Mucosa of stomach (tissue), 1 donor: ENCODE data around the gene LILRA5.
"Not testable (repeated sequence)": the region's sequence is repeated elsewhere in the genome, so short reads cannot be mapped to it uniquely, and the experiment has no call there.

Experiments used
- H3K27me3 ChIP-seq: one replicate; pipeline ENCODE4 v1.7.0; 2013; ENCODE audit warnings: mild to moderate bottlenecking, low read length; ENCODE audit not compliant: control insufficient read depth, insufficient read depth
- H3K36me3 ChIP-seq: one replicate; pipeline ENCODE4 v1.7.0; 2013; ENCODE audit warnings: low read length; ENCODE audit not compliant: control insufficient read depth, insufficient read depth
- H3K4me1 ChIP-seq: one replicate; pipeline ENCODE4 v1.7.0; 2013; ENCODE audit warnings: mild to moderate bottlenecking, low read length; ENCODE audit not compliant: control insufficient read depth, insufficient read depth
- H3K4me3 ChIP-seq: one replicate; pipeline ENCODE4 v1.7.0; 2013; ENCODE audit warnings: low read length
- H3K9ac ChIP-seq: one replicate; pipeline ENCODE4 v1.7.0; 2013; ENCODE audit warnings: mild to moderate bottlenecking, low read length, moderate library complexity
- H3K9me3 ChIP-seq: one replicate; pipeline ENCODE4 v1.7.0; 2013; ENCODE audit warnings: mild to moderate bottlenecking, low read length, moderate library complexity; ENCODE audit not compliant: control insufficient read depth
- donor health status: Pancreatic carcinoma.

LILRA5 gene

DNA sequence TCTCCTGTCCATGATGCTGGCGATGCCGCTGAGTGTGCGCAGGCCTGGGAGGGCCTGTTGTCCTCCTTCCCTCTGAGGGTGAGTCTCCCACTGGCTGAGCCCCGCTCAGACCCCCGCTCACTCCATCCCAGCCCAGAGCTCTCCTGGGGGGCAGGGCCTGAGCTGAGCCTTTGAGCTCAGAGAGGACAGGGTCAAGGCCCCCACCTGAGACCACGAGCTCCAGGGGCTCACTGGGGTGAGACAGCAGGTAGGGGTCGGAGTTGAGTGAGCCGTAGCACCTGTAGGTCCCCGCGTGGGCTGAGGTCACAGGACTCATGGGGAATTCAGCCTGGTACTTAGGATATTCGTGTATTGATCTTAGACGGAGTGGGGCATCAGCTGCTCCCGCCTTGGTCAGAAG is 34.9 kb downstream of the LILRA5 start:
- H3K9ac ChIP-seq, H3K4me1 ChIP-seq, H3K9me3 ChIP-seq, H3K4me3 ChIP-seq, H3K27me3 ChIP-seq, H3K36me3 ChIP-seq: not testable (repeated sequence)

DNA sequence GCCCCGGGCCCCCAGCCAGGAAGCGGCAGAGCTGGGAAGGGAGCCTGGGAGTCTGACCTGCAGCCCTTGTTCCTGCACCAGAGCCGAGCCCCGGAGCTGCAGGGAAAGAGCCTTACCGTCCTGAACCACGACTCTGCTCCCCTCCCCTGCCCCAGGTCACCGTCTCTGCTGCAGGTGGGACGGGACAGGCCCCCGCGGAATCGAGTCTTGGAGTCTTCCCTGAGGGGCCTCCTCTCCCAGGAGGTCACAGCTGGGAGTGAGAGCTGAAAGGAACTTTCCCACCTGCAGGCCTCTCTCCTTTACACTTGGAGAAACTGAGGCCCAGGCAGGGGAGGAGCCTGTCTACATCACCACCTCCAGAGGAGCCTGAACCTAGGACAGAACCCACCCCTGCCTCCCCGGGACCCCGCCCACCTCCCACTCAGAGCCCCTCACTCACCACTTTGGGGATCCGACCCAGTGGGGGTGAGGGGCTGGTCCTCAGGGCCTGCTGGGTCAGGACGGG is 35.8 kb downstream of the LILRA5 start:
- not testable (repeated sequence) for H3K4me1 ChIP-seq, H3K27me3 ChIP-seq

DNA sequence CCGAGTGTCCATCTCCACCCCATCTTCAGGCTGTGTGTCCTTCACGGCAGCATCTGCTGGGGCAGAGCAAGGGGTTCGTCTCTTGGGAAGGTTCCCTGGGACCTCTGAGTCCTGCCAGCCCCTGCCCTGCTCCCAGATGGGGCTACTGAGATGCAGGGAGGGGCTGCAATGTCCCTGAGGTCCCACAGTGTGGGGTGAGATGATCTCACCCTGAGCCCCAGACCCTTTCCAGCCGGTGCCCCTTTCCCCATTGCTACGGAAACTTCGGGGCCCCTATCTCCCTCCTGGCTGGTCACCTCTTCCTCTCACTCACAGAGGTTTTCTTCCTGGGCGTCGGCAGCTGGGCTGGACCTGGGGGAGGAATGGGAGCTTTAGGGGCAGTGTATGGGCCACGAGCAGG is 37.0 kb downstream of the LILRA5 start:
- Histone ChIP-seq H3K4me3 (no peak overlapping the region), H3K9ac (no peak overlapping the region), H3K27me3 (no peaks in the 10 kb centered on the region), H3K9me3 (no peaks in the 10 kb centered on the region), H3K4me1 (no peaks in the 10 kb centered on the region), H3K36me3 (no peaks in the 10 kb centered on the region)

More for the DNA sequence above, 35.8 kb downstream of the LILRA5 start:
- H3K9ac ChIP-seq, H3K36me3 ChIP-seq, H3K9me3 ChIP-seq, H3K4me3 ChIP-seq: not testable (repeated sequence)

DNA sequence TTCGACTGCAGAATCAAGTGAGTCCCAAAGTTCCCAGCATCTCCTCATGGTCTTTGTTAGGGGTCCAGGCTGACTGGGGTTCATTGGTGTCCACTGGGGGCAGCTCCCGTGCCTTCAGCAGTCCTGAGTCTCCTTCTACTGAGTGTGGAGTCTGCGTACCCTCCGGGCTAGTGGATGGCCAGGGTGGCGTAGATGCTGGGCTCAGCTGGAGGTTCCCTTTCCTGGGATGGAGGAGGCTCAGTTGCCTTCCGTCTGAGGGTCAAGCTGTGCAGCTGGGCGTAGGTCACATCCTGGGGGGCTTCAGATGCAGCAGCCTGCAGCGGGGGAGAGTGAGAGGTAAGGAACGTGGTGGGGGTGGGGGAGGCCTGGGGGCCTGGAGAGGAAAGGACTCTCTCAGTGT is 38.5 kb downstream of the LILRA5 start:
- H3K9me3 ChIP-seq, H3K4me3 ChIP-seq: not testable (repeated sequence)

DNA sequence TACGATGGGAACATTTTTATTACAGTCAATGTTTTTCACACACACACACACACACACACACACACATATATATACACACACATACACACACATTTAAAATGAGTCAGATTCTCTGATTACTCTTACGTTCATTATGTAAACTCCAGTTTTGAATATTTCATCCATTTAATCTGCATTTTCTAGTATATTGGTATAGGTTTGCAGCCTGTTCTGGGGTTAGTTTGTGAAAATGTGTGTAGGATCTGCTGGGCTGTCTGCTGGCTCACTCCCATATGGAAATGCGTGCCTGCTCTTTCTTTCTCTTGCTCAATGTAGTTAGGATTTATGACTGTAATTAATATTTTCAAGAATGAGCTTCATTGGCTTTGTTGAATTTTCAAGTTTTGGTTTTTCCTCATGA is 39.1 kb downstream of the LILRA5 start:
- Histone ChIP-seq H3K9ac (no peak overlapping the region), H3K36me3 (no peaks in the 10 kb centered on the region), H3K4me3 (no peak overlapping the region), H3K9me3 (no peaks in the 10 kb centered on the region), H3K27me3 (no peaks in the 10 kb centered on the region), H3K4me1 (no peaks in the 10 kb centered on the region)

More for the DNA sequence above, 38.5 kb downstream of the LILRA5 start:
- H3K27me3 ChIP-seq, H3K36me3 ChIP-seq, H3K4me1 ChIP-seq, H3K9ac ChIP-seq: not testable (repeated sequence)

DNA sequence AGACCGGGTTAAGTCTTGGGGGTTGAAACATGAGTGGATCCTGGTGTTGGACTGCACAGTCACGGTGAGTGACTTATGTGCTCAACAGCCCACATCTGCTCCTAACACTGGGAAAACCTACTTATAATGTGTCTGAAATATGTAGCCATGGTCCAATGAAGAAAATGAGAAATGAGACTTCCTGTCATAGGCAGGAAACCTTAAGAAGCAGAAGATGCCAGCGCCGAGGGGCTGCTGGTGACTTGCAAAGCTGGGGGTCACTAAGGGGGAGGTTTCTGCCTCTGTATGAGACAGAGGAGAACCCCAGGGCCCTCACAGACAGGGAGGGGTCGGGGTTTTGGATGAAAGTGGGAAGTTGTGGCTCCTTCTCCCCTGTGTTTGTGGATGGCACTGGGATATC is 40.8 kb downstream of the LILRA5 start:
- H3K9ac ChIP-seq, H3K4me3 ChIP-seq, H3K4me1 ChIP-seq, H3K9me3 ChIP-seq, H3K27me3 ChIP-seq, H3K36me3 ChIP-seq: not testable (repeated sequence)

DNA sequence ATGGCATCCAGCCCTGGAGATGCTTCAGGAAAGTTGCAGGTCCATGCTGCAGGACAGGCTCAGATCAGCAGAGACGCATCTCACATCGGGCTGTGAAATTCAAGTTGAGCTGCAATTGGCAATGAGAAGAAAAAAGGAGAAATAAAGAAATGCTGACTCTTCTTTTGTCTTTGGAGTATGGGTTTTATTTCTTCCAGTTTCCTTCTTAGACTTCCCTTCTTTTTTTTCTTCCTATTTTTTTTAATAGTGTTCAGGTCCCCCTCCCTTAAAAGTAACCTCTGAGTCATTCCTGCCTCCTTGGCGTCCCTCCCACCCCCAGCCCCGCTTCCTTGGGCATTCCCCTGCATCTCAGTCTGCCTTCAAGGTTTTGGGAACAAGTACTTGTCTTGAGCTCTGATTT is 41.4 kb downstream of the LILRA5 start:
- H3K9me3 ChIP-seq, H3K36me3 ChIP-seq, H3K4me1 ChIP-seq, H3K27me3 ChIP-seq, H3K4me3 ChIP-seq, H3K9ac ChIP-seq: not testable (repeated sequence)

DNA sequence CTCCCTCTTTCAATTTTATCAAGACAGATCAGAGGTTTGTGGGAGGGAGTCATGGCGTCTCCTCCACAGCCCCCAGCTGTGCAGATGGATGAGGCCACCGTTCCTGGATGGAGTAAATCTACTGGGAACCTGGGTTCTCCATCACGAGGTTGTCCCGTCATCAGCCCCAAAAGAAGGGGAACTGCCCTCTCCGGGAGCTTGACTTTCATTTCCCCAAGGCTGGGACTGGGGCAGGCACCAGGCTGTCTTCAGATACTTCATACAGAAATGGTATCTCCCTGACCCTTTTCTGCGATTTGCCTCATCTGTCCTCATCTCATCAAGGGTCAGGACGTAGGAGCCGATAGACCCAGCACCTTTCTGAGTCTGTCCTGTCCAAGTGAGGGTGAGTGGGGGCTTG is 41.9 kb downstream of the LILRA5 start:
- H3K4me1 ChIP-seq = no peaks in the 10 kb centered on the region
- no peaks in the 10 kb centered on the region for H3K9me3 ChIP-seq
- no peak overlapping the region for H3K9ac ChIP-seq
- H3K27me3 ChIP-seq = no peaks in the 10 kb centered on the region
- no peaks in the 10 kb centered on the region for H3K36me3 ChIP-seq
- H3K4me3 ChIP-seq = no peak overlapping the region

DNA sequence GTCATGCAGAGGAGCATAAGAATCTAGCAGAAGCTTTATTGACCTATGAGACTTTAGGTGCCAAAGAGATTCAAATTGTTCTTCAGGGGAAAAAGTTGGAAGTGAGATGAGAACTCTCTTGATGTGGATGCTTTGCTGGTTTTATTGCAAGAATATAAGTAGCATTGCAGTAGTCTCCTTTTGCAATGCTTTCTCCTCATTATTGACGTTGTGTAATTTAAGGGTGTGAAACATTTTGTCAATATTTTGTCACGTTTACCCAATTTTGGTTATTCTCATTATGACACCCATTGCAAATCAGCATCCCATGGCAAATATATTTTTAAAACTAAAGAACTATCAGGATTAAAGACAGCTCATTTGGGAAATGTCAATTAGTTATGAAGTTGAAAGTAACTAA is 44.0 kb downstream of the LILRA5 start:
- Histone ChIP-seq H3K36me3 (no peaks in the 10 kb centered on the region), H3K4me1 (no peaks in the 10 kb centered on the region), H3K4me3 (no peak overlapping the region), H3K9ac (no peak overlapping the region), H3K9me3 (no peaks in the 10 kb centered on the region), H3K27me3 (no peaks in the 10 kb centered on the region)

DNA sequence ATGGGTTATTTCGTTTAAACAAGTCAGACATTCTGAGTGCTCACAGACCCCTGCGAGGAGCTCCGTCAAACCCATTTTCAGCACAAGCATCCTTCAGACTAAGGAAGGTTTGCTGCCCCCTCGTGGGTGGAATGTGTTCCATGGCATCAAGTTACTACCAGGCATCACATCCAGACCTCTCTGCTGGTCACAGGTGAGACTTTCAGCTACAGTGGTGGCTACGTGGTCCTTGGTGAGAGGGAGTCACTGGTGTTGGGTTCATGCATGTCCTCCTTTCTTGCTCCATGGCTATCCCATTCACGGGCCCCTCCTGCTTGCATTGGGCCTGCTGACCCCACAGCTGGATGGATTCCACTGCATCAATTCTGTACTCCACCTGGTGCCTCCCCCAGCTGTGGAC is 46.8 kb downstream of the LILRA5 start:
- Histone ChIP-seq H3K36me3 (no peaks in the 10 kb centered on the region), H3K27me3 (no peaks in the 10 kb centered on the region), H3K9me3 (no peaks in the 10 kb centered on the region), H3K4me1 (no peaks in the 10 kb centered on the region), H3K4me3 (no peak overlapping the region), H3K9ac (no peak overlapping the region)

DNA sequence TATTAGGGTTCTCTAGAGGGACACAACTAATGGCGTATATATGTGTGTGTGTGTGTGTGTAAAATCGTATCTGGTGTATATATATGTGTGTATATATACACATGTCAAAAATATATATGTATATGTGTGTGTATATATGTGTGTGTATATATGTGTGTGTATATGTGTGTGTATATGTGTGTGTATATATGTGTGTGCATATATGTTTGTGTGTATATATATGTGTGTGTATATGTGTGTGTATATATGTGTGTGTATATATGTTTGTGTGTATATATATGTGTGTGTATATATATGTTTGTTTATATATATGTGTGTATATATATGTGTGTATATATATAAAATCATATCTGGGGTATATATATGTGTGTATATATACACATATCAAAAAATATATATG is 50.5 kb downstream of the LILRA5 start:
- H3K4me3 ChIP-seq = no peak overlapping the region
- H3K4me1 ChIP-seq = no peaks in the 10 kb centered on the region
- H3K27me3 ChIP-seq = no peaks in the 10 kb centered on the region
- H3K36me3 ChIP-seq = no peaks in the 10 kb centered on the region
- no peak overlapping the region for H3K9ac ChIP-seq
- no peaks in the 10 kb centered on the region for H3K9me3 ChIP-seq

DNA sequence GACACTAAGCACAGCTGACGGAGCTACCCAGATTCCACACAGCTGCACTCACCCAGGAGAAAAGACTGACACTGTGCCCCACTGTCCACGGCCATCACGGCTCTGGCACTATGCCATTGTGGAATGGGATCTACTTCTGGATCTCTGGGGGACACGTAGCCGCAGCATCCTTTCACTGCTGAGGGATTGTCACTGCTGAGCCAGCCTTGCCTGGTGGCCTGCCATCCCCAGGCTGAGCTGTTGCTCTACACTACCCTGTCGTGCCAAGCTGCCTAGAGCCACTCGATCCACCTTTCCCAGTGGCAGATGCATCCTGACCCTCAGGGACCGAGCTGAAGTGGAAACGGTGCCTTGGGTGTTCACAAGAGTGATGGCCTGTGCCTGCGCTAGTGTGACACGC is 50.9 kb downstream of the LILRA5 start:
- Histone ChIP-seq H3K4me3 (no peak overlapping the region), H3K27me3 (no peaks in the 10 kb centered on the region), H3K36me3 (no peaks in the 10 kb centered on the region), H3K4me1 (no peaks in the 10 kb centered on the region), H3K9me3 (no peaks in the 10 kb centered on the region), H3K9ac (no peak overlapping the region)

DNA sequence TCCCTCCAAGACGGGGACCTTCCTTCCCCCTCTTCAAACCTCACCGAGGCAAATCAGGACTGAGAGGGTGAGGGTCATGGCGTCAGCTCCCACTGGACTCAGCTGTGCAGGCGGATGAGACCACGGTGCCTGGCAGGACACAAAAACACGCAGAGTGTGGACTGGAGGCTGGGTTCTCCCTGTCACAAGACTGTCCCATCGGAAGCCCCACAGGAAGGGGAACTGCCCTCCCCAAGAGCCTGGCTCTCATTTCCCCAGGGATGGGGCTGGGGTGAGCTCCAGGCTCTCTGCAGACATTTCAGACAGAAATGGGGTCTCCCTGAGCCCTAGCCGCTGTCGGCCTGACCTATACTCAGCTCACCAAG is 55.9 kb downstream of the LILRA5 start, which contains the start of gene LILRB5:
TSS of gene LILRB5 (minus strand) at position 158 of the 365 bp plus-strand sequence. CDS start at position 78, 80 bp downstream.
- H3K4me1 ChIP-seq = no peaks in the 10 kb centered on the region

More for the DNA sequence above, 55.9 kb downstream of the LILRA5 start, which contains the start of gene LILRB5:
- peaks cover 8% of the 10 kb centered on the region for H3K27me3 ChIP-seq
- H3K4me3 ChIP-seq = no peak within 1 kb of the TSS
- H3K9me3 ChIP-seq = no peaks in the 10 kb centered on the region
- no peaks in the 10 kb centered on the region for H3K36me3 ChIP-seq
- no peak within 1 kb of the TSS for H3K9ac ChIP-seq
